GM23248 (cell line): ENCODE data around the gene PRPSAP2.

Experiments used
- EZH2 ChIP-seq: fragments of 200-600 bp; sonication (generic); IDR thresholded peaks from 2 replicates; pipeline ENCODE4 v1.6.1; 2018; ENCODE audit warnings: antibody characterized with exemption, mild to moderate bottlenecking; ENCODE audit not compliant: insufficient read depth, poor library complexity, severe bottlenecking
- EZH2phosphoT487 ChIP-seq: fragments of 200-600 bp; sonication (generic); IDR thresholded peaks from 2 replicates; pipeline ENCODE4 v1.6.1; 2018; ENCODE audit warnings: antibody characterized with exemption, moderate library complexity, mild to moderate bottlenecking, low read depth; ENCODE audit not compliant: insufficient read depth

DNA sequence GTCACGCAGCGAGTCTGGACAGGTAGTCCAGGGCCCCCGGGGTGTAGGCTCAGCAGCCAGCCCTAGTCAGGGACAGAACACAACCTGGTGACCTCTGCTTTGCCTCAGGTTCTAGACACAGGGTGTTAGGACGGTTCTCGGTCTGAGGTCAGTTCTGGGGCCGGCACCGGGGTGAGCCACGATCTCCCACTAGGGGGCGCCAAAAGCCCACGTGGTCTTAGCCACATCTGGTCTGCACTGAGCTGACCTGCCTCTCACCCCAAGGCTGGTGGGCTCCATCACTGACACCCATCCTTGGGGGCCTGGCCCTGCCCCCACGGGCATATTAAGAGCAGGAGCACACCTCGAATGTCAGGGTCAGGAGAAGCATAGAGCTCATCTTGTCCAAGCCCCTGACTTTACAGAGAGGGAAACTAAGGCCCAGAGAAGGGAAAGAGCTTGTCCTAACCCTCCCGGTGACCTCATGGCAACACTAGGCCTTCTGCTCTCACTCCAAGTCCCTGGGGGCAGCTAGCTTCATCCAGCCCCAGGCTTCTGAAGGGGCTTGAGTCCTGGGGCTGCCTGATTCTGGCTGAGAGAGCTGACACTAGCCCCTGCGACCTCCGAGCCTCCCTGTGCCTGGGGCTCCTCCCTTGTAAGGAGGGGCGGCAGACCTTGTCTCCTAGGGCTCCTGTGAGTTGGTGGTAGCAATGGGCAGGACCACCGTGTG, 103.0 kb downstream of the PRPSAP2 start:
- TF ChIP-seq EZH2, result no peak
- TF ChIP-seq EZH2phosphoT487, result no peak
